Ammon's horn (tissue), 1 donor: ENCODE data around the gene ARHGEF1.
A peak's percentile ranks its signal among the peaks of the same experiment; 100 is the strongest.
"Not testable (repeated sequence)": the region's sequence is repeated elsewhere in the genome, so short reads cannot be mapped to it uniquely, and the experiment has no call there.

Source experiments
- DNase-seq: peaks from one replicate; pipeline ENCODE4 v3.0.0-alpha.2; 2016; ENCODE audit warnings: low spot score

Gene ARHGEF1

DNA sequence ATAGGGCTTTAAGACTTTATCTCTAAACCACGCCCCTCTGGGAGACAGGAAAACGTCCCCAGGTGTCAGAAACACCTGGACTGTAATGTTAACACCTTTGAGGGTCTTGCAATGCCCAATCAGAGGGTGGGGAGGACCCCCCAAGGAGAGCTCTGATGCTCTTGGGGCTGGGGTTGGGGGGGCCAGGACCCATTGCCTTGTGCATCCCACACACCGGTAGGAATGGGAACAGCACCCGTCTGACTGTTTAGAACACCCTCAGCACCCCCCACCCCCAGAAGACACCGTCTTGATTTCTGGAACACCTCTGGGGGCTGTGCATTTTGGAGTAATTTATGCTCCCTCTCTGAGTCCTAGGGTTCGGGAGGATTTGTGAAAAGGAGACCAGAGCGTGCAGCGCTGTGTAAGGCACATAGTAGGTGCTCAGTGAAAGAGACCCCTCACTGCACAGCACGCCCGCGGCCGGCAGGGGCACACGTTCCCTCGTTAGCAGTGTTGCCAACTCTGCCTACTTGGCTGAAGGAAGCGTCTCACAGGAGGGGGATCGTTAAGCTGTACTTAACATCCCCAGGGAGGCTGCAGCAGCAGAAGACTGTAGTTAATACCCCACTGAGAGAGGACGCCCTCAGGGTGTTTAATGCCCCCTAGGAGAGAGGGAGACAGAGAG is 48.1 kb downstream of the ARHGEF1 start:
- no peak for DNase-seq

GRCh38 chr19:41932259-41932719 is 49.3 kb downstream of the ARHGEF1 start:
- DNase-seq: no peak

DNA sequence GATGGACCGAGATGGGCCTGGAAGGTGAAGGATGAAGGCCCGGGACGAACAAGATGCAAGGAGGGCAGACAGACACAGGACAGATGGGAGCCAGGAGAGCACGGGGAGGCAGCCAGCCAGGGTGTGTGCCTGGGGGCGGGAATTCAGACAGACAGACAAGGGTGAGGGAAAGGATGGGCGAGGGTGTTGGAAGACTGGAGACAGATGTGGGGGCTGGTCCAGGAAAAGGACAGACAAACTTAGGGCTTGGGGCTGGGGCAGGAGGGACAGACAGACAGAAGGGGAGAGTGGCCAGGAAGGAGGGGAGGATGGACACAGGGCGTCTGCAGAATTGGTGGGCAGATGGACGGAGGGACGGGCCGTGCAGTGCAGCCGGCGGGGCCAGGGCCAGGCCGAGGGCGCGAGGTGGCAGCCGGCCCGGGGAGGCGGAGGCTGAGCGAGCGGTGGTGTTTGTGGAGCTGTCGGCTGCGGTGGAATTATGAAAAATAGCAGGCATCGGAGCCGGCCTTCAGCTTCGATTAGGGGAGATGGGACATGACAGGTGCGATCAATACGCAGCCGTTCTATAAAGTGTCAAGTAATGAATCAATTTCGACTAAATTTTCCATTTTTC is 49.8 kb downstream of the ARHGEF1 start:
- DNase-seq: no peak

DNA sequence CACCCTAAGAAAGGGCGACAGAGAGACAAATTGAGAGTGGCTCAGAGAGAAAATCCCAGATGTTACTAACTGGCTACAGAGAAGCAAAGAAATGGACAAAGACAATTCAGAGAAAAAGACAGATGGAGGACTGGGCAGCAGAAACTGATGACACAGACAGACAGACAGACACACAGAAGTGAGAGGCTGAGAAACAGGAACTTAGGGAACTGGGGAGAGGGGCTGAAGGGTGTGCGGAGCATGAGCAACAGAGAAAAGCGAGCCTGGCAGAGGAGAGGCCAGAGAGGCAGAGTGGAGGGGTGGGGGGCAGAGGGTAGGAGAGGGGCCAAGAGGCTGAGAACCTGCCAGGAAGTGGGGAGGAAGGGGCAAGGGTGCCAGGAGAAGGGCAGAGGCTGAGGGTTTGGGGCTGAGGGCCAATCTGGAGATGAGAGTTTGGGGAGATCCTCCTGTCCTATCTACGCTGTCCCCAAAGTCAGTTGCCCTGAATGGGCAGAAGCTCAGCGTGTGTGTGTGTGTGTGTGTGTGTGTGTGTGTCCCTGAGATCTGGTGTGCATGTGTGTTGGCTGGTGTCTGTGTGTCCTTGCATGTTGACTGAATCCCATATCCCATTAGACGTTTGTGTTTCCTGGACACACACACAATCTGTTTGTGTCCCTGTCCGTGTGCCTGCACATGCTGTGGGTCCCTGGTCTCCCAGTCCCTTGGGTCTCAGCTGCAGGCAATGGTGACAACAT is 50.9 kb downstream of the ARHGEF1 start:
- DNase-seq: no peak

GRCh38 chr19:41934849-41935374 is 51.9 kb downstream of the ARHGEF1 start:
- DNase-seq: peak; percentile 63

GRCh38 chr19:41935760-41936415 is 52.9 kb downstream of the ARHGEF1 start:
- DNase-seq: no peak

- DNase-seq: no peak
These were observed 53.4 kb downstream of the ARHGEF1 start for GRCh38 chr19:41936416-41936850.

DNA sequence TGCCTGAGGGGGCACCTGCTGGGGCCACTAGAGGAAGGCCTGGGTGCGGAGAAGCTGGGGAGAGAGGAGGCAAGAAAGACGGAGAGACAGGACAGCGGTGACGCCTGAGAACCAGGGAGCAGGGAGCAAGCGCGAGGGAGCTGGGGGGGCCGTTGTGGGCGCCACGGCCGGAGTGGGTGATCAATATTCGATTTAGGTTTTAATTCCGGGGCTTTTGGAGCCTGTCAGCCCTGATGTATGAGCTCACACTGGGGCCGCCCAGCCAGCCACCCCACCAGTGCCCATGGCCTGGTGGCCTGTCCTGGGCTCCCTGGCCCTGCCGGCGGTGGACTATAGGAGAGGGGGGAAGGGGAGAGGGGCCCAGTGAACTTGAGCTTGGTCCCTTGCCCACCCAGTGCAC is 54.0 kb downstream of the ARHGEF1 start:
- DNase-seq: no peak

- DNase-seq: no peak
These were observed 54.8 kb downstream of the ARHGEF1 start for GRCh38 chr19:41937525-41938468.

DNA sequence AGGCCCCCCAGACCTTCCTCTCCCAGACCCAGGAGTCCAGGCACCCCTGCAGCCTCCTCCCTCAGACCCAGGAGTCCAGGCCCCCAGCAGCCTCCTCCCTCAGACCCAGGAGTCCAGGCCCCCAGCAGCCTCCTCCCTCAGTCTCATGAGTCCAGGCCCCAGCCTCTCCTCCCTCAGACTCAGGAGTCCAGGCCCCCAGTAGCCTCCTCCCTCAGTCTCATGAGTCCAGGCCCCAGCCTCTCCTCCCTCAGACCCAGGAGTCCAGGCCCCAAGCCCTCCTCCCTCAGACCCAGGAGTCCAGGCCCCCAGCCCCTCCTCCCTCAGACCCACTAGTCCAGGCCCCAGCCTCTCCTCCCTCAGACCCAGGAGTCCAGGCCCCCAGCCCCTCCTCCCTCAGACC is 56.2 kb downstream of the ARHGEF1 start:
- DNase-seq: not testable (repeated sequence)

DNA sequence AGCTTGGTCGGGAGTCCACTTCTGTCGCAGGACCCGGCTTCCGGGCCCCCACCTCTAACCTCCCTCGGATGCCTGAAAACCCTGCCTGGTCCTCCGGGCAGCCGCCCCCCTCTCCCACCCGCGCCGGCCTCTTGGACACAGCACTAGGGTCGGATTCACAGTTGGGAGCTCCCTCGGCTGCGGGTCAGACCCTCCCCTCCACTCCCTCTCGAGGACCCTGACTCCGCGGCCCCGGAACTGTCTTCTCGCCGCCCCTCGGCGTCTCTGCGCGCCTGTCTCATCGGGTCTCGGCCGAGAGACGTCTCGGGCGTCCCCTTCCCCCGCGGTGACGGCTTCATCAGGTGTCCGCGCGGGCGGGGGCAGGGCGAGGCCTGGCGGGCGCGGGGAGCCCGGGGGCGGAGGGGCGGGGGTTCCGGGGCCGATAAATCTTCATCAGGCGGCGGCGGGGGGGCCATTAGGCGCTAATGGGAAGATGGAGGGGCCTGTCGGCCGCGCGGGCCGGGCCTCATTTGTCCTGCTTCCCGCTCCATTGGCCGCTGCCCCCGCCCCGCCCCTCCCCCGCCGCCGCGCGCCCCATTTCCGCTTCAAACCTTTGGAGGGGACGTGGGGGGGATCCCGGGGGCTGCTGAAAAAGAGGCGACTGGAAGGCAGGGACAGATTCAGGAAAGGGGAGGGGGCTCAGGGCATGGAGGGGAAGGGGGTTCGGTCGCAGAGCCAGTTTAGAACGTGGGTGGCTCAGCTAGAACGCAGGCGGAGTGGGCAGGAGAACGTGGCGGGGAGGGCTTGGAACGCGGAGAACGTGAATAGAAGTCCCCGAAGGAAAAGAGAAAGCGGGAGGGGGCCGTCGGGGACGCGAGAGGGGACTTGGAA is 57.1 kb downstream of the ARHGEF1 start:
- no peak for DNase-seq

DNA sequence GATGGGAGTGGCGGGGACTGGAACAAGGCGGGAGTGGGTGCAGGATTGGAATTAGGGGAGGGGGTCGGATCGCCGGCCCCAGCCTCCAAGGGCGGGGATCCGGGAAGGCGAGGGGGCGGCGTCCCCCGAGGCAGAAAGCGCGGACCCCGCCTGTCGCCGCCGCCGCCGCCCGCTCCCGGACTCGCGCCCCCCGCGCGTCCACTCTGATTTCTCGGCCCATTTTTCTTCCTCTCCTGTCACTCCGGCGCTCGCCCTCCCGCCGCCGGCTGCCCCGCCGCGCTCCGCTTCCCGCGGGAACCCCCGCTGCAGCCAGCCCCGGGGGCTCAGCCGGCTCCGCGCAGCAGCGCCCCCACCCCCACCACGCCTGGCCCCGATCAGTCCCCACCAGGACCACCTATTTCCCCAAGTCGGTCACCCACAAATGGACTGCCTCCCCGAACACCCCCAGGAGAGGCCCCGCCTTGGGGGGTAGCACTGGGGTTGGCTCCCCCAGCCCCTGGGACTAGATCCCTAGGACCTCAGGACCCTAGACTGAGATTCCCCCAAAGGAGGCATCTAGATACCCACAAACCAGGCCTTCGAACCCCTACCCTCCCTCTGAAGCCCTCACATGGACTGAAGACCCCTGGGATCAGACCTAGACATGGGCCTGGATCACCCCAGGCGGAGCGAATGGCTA is 57.9 kb downstream of the ARHGEF1 start:
- no peak for DNase-seq

DNA sequence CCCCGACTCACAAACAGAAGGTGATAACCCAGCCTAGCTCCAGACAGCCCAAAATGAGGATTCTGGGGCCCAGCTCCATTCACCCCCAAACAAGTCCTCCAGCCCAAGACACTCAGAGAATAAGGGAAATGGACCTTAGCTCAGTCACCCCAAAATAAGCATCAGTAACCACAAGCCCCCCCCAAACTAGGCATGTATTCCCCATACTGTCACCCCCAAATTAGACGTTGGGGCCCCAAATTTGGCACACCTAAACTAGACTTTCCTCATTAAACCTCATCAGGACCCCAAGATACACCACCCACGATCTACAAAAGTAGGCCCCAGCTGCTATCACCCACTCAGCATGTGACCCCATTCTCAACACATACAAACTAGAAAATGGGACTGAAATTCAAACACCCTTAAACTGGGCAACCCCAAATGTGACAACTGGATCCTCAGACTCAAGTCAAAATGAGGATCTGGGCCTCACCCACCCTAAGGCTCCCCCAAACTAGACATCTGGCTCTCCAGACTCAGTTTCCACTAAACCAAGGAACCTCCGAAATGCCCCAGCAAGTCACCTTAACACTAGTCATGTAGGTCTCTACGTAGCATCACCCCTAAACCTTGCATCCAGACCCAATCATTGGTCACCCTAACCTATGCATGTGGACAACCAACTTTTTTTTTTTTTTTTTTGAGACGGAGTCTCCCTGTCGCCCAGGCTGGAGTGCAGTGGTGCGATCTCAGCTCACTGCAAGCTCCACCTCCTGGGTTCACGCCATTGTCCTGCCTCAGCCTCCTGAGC is 58.6 kb downstream of the ARHGEF1 start:
- no peak for DNase-seq

GRCh38 chr19:41944336-41944735 is 61.4 kb downstream of the ARHGEF1 start:
- DNase-seq: no peak

DNA sequence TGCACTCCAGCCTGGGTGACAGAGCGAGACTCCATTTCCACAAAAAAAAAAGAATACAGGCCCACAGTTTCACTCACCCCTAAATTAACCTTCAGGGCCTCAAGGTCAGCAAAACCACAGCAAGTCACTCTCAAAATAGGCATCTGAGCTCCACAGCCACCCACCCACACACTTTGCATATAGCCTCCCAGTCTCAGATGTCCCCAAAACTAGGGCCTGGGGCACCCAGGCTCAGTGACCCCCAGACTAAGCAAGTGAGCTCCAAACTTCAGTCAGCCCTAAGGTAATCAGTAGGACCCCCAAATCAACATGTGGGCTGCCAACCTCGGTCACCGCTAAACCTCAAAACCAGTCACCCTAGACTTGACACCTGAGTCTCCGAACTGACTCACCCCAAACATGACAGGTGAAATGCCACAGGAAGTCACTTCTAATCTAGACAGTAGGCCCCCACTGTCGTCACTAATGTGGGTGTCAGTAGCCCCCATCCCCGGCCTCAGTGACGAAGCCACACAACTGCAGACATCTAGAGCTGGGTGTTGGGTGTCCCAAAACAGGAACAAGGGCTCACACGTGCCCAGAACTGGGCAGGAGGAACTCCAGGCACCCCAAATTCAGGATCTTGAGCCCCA is 62.3 kb downstream of the ARHGEF1 start:
- no peak for DNase-seq

GRCh38 chr19:41947091-41947490 is 64.1 kb downstream of the ARHGEF1 start:
- no peak for DNase-seq

DNA sequence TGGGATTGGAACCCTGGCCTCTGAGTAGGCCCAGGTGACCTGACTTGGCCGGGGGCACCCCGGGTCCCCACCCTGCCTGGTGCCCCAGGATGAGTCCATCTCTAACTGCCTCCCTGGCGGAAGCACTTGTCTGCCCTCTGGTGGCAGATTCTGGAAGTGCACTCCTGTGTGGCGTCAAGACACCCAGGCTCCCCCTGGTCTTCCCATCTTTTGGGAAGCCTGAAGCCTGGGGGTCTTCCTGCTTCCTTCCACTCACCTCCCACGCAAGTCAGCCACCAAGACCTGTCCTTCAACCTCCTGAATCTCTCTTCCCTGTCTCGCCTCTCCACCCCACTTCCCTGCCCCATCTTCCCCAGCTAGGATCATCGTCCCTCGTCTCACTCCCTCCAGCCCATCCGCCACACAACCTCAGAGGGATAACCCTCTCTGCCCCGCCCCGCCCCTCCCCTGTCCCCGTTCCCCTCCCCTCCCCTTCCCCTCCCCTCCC is 68.7 kb downstream of the ARHGEF1 start:
- DNase-seq: peak; percentile 81

DNA sequence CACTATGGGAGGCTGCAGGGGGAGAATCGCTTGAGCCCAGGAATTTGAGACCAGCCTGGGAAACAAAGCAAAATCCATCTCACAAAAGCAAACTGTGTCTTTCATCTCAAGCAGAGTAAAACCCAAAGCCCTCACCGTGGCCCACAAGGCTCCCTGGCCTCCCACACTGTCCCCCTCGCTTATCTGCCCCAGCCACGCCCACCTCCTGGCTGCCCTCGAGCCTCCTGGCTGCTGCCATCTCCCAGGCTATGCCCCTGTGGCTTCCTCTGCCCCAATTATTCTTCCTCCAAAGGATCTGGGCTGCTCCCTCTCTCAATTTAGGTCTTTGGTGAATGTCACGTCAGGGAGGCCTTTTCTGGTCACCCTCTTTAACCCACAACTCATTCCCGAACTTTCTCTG is 72.5 kb downstream of the ARHGEF1 start:
- no peak for DNase-seq
